Measurements from ENCODE around the gene SLC6A6.

The SLC6A6 gene

GRCh38 chr3:14456794-14457193, 54.4 kb downstream of the SLC6A6 start:
- no peak for DNase-seq

GRCh38 chr3:14457481-14457880, 55.1 kb downstream of the SLC6A6 start:
- no peak for DNase-seq

DNA sequence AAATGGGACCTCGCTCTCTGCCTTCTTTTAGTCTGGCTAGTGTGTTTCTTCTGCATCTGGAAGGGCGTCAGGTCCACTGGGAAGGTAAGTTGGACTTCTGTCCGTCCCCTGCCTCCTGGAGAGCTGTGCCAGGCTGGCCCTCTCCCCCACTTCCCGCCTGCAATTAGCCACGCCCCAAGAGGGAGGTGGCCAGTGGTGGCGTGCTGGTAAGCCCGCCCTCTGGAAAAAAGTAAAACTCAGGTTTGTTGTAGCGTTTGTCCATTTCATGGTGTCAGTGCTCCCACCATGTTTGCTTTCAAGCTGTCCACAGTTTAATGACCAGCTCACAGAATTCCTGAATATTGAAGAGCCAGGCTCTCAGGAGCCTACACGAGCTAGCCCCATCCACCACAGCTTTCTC, 55.6 kb downstream of the SLC6A6 start:
- no peak for DNase-seq

DNA sequence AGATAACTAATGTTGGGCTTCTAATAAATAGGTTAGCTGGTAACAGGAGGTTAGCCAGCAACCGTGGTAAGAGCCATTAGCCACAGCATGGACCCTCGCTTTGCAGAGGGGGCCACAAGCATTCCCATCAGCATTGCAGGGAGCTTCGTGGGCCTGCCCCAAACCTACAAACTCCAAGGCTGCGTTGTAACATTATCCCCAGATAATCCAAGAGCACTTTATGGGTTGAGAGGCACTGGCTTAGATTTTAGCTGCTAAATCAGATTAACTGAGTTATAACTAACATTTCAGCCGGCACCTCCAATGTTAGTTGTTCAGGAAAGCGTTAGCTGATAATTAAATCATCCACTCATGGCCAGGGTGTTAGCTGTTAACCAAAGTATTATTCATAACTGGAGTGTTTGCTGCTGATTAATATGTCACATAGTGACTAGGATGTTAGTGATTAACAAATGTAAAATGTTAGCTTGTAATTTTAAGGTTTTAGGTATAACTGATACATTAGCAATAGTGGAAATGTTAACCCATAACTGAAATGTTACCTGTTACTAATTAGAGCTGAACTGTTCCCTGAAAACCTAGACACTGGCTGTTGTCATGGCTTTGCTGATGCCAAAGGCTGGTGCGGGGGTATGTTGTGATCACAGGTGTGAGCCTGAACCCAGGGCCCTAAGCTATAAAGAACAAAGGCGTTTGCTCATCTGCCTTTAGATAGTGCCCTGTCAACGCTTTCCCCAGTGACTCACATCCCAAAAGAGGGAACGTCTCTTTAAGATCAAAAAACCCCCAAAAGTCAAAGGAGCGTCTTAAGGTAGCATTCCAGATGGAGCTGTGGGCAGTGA, 56.2 kb downstream of the SLC6A6 start:
- DNase-seq: no peak

DNA sequence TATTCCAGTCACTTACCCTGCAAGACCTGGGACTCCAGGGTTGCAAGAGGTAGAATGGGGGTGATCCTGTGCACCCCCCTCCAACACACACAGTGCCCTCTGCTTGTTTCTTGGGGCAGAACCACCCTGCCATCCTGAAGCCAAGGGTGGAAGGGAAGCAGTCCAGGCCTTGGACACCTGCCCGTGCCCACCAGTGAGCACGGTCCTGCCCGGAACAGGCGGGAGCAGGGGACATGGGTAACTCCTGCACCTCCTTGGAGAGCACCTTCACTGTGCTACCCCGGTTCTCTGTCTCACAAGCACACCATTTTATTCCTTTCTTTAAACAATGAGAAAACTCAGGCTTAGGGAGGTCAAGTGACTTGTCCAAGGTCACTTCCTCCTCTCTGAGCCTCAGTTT, 57.0 kb downstream of the SLC6A6 start:
- no peak for DNase-seq

DNA sequence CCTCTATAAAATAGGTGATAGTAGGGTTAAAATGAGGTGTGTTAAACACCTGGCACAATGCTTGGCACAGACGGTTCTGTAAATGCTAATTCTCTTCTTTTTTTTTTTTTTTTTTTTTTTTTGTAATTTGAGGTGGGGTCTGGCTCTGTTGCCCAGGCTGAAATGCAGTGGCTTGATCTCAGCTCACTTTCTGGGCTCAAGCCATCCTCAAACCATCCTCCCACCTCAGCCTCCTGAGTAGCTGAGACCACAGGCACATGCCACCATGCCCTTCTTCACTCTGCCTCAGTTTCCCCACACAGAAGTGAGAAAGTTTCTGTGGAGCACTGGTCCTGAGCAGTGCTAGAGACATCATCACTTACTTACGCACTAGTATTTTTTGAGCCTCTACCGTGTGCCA, 57.4 kb downstream of the SLC6A6 start:
- no peak for DNase-seq

DNA sequence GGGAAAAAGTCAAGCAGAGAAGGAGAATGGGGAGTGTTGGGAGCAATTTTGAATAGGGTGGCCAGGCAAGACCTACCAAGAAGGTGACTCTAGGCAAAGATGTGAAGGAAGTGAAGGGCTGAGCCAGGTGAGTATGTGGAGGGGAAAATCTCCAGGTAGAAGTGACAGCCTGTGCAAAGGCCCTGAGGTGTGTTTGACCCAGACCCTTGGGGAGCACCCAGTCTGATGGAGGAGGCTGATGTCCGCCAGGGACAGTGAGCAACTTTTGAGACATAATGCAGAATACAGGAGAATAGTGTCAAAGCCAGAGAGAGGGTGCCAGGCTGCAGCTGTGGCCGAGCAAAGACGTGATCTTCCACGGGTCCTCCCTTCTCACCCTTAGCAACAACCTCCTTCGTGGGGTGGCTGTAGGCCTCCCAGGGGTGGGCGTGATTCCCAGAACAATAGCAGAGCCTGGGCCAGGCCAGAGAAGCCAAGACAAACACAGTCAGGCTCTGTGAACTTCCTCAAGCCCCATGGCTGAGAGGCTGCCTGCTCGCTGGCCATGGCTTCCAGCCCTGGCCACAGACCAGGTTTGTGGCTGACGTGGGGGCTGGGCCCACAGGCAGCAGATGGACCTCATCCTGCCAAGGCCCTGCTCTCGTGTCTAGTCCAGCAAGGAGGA, 58.1 kb downstream of the SLC6A6 start:
- no peak for DNase-seq

GRCh38 chr3:14461006-14461747, 58.8 kb downstream of the SLC6A6 start:
- DNase-seq: no peak

DNA sequence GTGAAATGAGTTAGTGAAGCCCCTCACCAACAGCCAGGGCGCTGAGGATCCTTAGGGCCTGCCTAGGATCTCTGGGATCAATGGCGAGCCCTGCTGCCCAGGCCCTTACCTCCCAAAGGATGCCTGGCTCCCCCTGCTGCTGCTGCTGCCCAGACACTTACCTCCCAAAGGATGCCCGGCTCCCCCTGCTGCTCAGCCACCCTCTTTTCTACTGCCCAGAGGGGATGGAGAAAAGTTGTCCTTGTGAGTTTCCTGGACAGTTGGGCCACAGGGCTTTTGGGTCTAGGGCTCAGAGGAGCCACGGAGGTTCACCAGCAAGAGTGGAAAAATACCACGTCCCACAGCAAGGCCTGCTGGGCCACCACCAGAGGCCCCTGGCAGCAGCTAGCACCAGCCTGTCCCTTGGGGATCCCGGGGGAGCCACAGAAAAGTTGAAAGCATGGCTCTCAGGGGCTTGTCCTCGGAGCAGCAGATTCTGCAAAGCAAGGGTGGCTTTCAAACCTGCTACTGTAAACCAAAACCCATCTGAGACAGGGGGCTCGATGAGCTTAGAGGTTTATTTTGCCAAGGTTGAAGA, 59.4 kb downstream of the SLC6A6 start:
- DNase-seq: no peak

DNA sequence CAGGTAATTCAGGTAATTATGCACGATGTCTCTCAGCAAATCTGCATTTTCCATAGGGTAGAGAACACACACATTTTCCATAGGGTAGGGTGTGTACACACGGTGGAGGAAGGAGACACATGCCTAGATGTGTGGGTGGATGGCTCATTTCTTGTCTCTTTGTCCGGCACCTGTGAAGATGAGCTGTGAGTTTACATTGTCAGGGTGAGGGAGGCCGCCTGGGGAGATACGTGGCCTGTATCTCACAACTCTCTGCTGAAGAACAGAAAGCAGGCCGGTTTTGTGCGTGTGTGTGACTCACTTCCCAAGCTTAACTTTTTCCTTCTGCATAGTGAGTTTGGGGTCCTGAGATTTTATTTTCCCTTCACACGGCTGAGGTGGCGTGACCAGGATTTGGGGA, 60.3 kb downstream of the SLC6A6 start:
- no peak for DNase-seq

GRCh38 chr3:14463330-14464140, 61.1 kb downstream of the SLC6A6 start:
- no peak for DNase-seq

- DNase-seq: no peak
These were observed 61.7 kb downstream of the SLC6A6 start for GRCh38 chr3:14464141-14464465.

- DNase-seq: no peak
These were observed 62.1 kb downstream of the SLC6A6 start for GRCh38 chr3:14464521-14464920.

- no peak for DNase-seq
These were observed 63.0 kb downstream of the SLC6A6 start for GRCh38 chr3:14465425-14465824.

GRCh38 chr3:14466179-14466903, 63.9 kb downstream of the SLC6A6 start:
- DNase-seq: no peak

GRCh38 chr3:14467814-14468620, 65.6 kb downstream of the SLC6A6 start:
- no peak for DNase-seq

DNA sequence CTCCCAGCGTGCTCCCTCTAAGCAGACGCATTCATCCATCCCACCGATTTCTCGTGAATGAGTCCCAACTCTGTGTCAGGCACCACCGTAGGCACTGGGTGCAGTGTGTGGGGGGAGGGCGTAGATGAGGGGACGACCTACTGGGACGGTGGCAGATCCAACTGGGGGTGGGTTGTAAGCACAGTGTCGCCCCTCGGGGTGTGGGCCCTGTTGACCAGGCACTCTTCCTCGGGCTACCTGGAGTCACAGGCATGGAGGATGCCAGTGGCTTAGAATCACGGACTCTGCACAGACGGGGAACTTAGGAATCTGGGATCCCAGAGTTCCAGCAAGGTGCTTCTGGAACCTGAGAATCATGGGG, 66.2 kb downstream of the SLC6A6 start:
- no peak for DNase-seq

DNA sequence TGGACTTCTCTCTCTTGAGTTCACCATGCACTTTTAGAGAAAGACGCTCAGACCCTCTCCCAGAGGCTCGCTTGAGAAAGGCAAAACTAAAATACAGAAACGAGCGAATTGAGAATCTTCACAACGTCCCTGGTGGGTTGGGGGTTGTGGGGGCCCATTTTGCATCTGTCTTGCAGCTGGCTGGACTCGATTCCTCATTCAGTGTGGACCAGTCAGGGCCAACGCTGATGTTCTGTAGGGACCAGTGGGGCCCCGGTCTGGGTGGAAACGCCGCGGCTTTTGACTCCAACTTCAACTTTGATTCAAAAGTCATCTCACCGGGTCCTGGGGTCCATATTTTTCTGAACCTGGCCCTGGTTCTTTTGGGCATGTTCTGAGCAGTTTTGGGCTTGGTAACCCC, 68.1 kb downstream of the SLC6A6 start:
- DNase-seq: no peak

- DNase-seq: no peak
These were observed 68.6 kb downstream of the SLC6A6 start for GRCh38 chr3:14471016-14471415.

- DNase-seq: no peak
These were observed 69.3 kb downstream of the SLC6A6 start for GRCh38 chr3:14471690-14472089.

Data from DMS79 (cell line).